ENCODE measurements around the gene C9.

The C9 gene

DNA sequence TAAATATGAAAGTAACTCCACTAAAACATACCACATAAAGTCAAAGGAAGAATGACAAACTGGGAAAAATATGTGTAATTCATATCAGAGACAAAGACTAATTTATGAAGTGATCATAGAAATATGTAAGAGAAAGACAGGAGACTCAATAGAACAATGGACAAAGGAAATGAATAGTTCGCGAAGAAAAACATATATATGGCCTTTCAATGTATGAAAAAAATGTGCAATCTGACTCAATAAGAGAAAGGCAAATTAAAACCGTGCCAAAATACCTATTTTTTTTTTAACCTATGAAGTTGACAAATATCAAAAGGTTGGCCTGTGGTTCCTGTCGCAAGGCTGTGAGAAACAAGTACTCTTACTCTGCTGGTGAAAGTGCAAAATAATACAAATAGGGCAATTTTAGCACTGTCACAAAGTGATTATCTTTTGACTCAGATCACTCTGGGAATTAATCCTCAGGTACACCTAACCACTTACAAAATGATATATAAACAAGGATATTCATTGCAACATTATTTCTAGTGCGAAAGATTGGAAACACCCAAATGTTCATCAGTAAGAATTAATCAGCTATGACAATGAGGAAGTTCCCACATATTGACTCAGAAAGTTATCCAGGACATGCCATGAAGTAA lies 3.7 kb downstream of the C9 start:
- no peaks in the 10 kb centered on the region for H3F3A ChIP-seq (ENCODE audit: control insufficient read depth, insufficient read depth)
- no peaks in the 10 kb centered on the region for H3K79me2 ChIP-seq (ENCODE audit: control insufficient read depth, low read length)
- H3K9me2 ChIP-seq (replicated peaks; ENCODE audit: control insufficient read depth, low read length): no peaks in the 10 kb centered on the region
- H3K36me3 ChIP-seq (ENCODE audit: control insufficient read depth, low read length): no peaks in the 10 kb centered on the region
- no peak overlapping the region for H3K4me2 ChIP-seq (ENCODE audit: low read length)
- no peak overlapping the region for H3K27ac ChIP-seq (ENCODE audit: low read depth, low read length)
- no peaks in the 10 kb centered on the region for H3K9me3 ChIP-seq (ENCODE audit: control insufficient read depth, insufficient read depth, low read length)
- no peak for TF ChIP-seq EZH2phosphoT487 (IDR thresholded peaks at IDR 0.05; ENCODE audit: borderline replicate concordance, low read length)
- TF ChIP-seq, protein P1, sequence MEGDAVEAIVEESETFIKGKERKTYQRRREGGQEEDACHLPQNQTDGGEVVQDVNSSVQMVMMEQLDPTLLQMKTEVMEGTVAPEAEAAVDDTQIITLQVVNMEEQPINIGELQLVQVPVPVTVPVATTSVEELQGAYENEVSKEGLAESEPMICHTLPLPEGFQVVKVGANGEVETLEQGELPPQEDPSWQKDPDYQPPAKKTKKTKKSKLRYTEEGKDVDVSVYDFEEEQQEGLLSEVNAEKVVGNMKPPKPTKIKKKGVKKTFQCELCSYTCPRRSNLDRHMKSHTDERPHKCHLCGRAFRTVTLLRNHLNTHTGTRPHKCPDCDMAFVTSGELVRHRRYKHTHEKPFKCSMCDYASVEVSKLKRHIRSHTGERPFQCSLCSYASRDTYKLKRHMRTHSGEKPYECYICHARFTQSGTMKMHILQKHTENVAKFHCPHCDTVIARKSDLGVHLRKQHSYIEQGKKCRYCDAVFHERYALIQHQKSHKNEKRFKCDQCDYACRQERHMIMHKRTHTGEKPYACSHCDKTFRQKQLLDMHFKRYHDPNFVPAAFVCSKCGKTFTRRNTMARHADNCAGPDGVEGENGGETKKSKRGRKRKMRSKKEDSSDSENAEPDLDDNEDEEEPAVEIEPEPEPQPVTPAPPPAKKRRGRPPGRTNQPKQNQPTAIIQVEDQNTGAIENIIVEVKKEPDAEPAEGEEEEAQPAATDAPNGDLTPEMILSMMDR (IDR thresholded peaks at IDR 0.05; ENCODE audit: low read depth, low read length, poor library complexity, severe bottlenecking): no peak
- H4K20me1 ChIP-seq (ENCODE audit: control insufficient read depth, insufficient read depth, low read depth, low read length): no peaks in the 10 kb centered on the region
- H3K27me3 ChIP-seq (ENCODE audit: control insufficient read depth, low read length): no peaks in the 10 kb centered on the region
- no peaks in the 10 kb centered on the region for H3K4me1 ChIP-seq (ENCODE audit: control insufficient read depth, low read length)
- no peak overlapping the region for H3K4me3 ChIP-seq (ENCODE audit: low read length)

DNA sequence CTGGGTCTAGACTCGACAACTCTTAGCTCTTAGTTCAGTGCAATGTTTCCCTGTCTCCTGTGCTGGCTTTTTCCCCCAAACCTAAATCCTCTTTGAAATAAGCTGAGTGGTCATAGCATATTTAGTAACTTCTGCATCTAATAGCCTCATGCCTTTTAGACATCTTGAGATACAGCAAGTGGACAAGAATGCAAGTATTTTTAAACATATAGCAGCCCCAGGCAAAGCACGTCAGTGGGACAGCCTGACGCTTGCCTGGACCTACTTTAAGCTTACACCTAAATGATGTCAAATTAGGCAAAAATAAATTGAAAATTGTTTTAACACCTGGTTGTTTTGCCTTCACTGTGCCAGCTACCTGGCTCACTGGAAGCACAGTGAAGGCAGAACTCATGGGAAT lies 8.0 kb downstream of the C9 start:
- no peak overlapping the region for H3K4me3 ChIP-seq (ENCODE audit: low read length)
- no peaks in the 10 kb centered on the region for H3F3A ChIP-seq (ENCODE audit: control insufficient read depth, insufficient read depth)
- no peaks in the 10 kb centered on the region for H3K79me2 ChIP-seq (ENCODE audit: control insufficient read depth, low read length)
- TF ChIP-seq, protein P1 (IDR thresholded peaks at IDR 0.05; ENCODE audit: low read depth, low read length, poor library complexity, severe bottlenecking): no peak
- no peak for TF ChIP-seq EZH2phosphoT487 (IDR thresholded peaks at IDR 0.05; ENCODE audit: borderline replicate concordance, low read length)
- H3K27ac ChIP-seq (ENCODE audit: low read depth, low read length): no peak overlapping the region
- no peaks in the 10 kb centered on the region for H4K20me1 ChIP-seq (ENCODE audit: control insufficient read depth, insufficient read depth, low read depth, low read length)
- no peaks in the 10 kb centered on the region for H3K4me1 ChIP-seq (ENCODE audit: control insufficient read depth, low read length)
- no peak overlapping the region for H3K4me2 ChIP-seq (ENCODE audit: low read length)
- no peaks in the 10 kb centered on the region for H3K36me3 ChIP-seq (ENCODE audit: control insufficient read depth, low read length)
- no peaks in the 10 kb centered on the region for H3K9me3 ChIP-seq (ENCODE audit: control insufficient read depth, insufficient read depth, low read length)
- no peaks in the 10 kb centered on the region for H3K27me3 ChIP-seq (ENCODE audit: control insufficient read depth, low read length)
- no peaks in the 10 kb centered on the region for H3K9me2 ChIP-seq (replicated peaks; ENCODE audit: control insufficient read depth, low read length)

DNA sequence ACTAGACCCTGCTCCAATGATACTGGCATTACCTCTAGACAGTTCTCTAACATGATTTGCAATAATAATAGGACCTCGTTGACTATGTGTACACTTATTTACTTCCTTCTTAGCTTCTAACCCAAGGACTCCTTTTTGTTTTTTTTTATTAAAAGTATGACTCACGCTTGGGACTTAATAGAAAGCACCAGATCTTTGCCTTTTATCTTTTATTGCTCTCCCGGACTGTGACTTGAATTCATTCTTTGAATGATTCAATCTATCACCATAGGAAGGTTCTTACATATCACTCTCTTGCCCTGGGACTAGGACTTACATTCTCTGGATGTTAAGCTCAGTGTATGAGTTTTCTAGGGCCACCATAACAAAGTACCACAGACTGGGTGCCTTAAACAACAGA lies 9.0 kb downstream of the C9 start:
- H3K9me2 ChIP-seq (replicated peaks; ENCODE audit: control insufficient read depth, low read length): no peaks in the 10 kb centered on the region
- no peaks in the 10 kb centered on the region for H3K36me3 ChIP-seq (ENCODE audit: control insufficient read depth, low read length)
- no peak overlapping the region for H3K27ac ChIP-seq (ENCODE audit: low read depth, low read length)
- H3K4me2 ChIP-seq (ENCODE audit: low read length): no peak overlapping the region
- no peak overlapping the region for H3K4me3 ChIP-seq (ENCODE audit: low read length)
- H4K20me1 ChIP-seq (ENCODE audit: control insufficient read depth, insufficient read depth, low read depth, low read length): no peaks in the 10 kb centered on the region
- no peaks in the 10 kb centered on the region for H3K9me3 ChIP-seq (ENCODE audit: control insufficient read depth, insufficient read depth, low read length)
- H3F3A ChIP-seq (ENCODE audit: control insufficient read depth, insufficient read depth): no peaks in the 10 kb centered on the region
- H3K27me3 ChIP-seq (ENCODE audit: control insufficient read depth, low read length): no peaks in the 10 kb centered on the region
- no peak for TF ChIP-seq EZH2phosphoT487 (IDR thresholded peaks at IDR 0.05; ENCODE audit: borderline replicate concordance, low read length)
- TF ChIP-seq, protein P1 (IDR thresholded peaks at IDR 0.05; ENCODE audit: low read depth, low read length, poor library complexity, severe bottlenecking): no peak
- H3K79me2 ChIP-seq (ENCODE audit: control insufficient read depth, low read length): no peaks in the 10 kb centered on the region
- H3K4me1 ChIP-seq (ENCODE audit: control insufficient read depth, low read length): no peaks in the 10 kb centered on the region

Measured in DOHH2 (cell line).